DOHH2 (cell line): ENCODE measurements around the gene RPL29.

Experiments
- CTCF ChIP-seq: fragments of 200-600 bp; sonication (generic); IDR thresholded peaks from one replicate; pipeline ENCODE4 v1.5.1; 2014; ENCODE audit warnings: antibody characterized with exemption, mild to moderate bottlenecking, low read depth, low read length; ENCODE audit not compliant: poor library complexity, severe bottlenecking
- EZH2phosphoT487 ChIP-seq: fragments of 200-600 bp; sonication (generic); IDR thresholded peaks from 2 replicates; pipeline ENCODE4 v1.6.1; 2017; ENCODE audit warnings: borderline replicate concordance, mild to moderate bottlenecking, antibody characterized with exemption, low read length, moderate library complexity, mixed read lengths

GRCh38 chr3:52043750-52044149, 48.1 kb upstream of the RPL29 start:
- TF ChIP-seq CTCF = no peak
- TF ChIP-seq EZH2phosphoT487 = no peak
